ENCODE measurements around the gene NAGK. TPM values are rescaled to one million over a fixed set of nuclear protein-coding genes. Genes with fewer than 3 reads are reported as not detected.
A peak's percentile ranks its signal among the peaks of the same experiment; 100 is the strongest.
"Not testable (repeated sequence)": the region's sequence is repeated elsewhere in the genome, so short reads cannot be mapped to it uniquely, and the experiment has no call there.

Gene NAGK
- polyA plus RNA-seq, 3 donors, result 80.8 to 84.3 (median 81.2) TPM

- DNase-seq (ENCODE audit: low read depth in 3 of 3, low spot score in 2 of 3), result peak in 1 of 3 donors; percentile 27
These were observed 756 bp upstream of the NAGK start for GRCh38 chr2:71067567-71068217.

- no peak for DNase-seq (ENCODE audit: low read depth in 3 of 3, low spot score in 2 of 3)
These were observed 928 bp downstream of the NAGK start for GRCh38 chr2:71069376-71069775.

- no peak for DNase-seq (ENCODE audit: low read depth in 3 of 3, low spot score in 2 of 3)
These were observed 2.0 kb downstream of the NAGK start for GRCh38 chr2:71070294-71071093.

GRCh38 chr2:71071681-71072398 lies 3.4 kb downstream of the NAGK start:
- DNase-seq (ENCODE audit: low read depth in 3 of 3, low spot score in 2 of 3), result no peak

- no peak for DNase-seq (ENCODE audit: low read depth in 3 of 3, low spot score in 2 of 3)
These were observed 4.0 kb downstream of the NAGK start for GRCh38 chr2:71072492-71072891.

- DNase-seq (ENCODE audit: low read depth in 3 of 3, low spot score in 2 of 3), result no peak
These were observed 5.0 kb downstream of the NAGK start for GRCh38 chr2:71073475-71073874.

- no peak for DNase-seq (ENCODE audit: low read depth in 3 of 3, low spot score in 2 of 3)
These were observed 6.5 kb downstream of the NAGK start for GRCh38 chr2:71074893-71075395.

- no peak for DNase-seq (ENCODE audit: low read depth in 3 of 3, low spot score in 2 of 3)
These were observed 10.2 kb downstream of the NAGK start for GRCh38 chr2:71078624-71079023.

- DNase-seq (ENCODE audit: low read depth in 3 of 3, low spot score in 2 of 3), result no peak
These were observed 14.2 kb downstream of the NAGK start for GRCh38 chr2:71082402-71083252.

- not testable (repeated sequence) for DNase-seq (ENCODE audit: low read depth in 3 of 3, low spot score in 2 of 3)
These were observed 14.8 kb downstream of the NAGK start for GRCh38 chr2:71083297-71083696.

GRCh38 chr2:71083752-71084312 lies 15.4 kb downstream of the NAGK start:
- DNase-seq (ENCODE audit: low read depth in 3 of 3, low spot score in 2 of 3), result not testable (repeated sequence)

GRCh38 chr2:71085325-71086003 lies 17.0 kb downstream of the NAGK start:
- DNase-seq (ENCODE audit: low read depth in 3 of 3, low spot score in 2 of 3), result not testable (repeated sequence)

- DNase-seq (ENCODE audit: low read depth in 3 of 3, low spot score in 2 of 3), result not testable (repeated sequence)
These were observed 21.0 kb downstream of the NAGK start for GRCh38 chr2:71089475-71089874.

- not testable (repeated sequence) for DNase-seq (ENCODE audit: low read depth in 3 of 3, low spot score in 2 of 3)
These were observed 23.4 kb downstream of the NAGK start for GRCh38 chr2:71091808-71092207.

- not testable (repeated sequence) for DNase-seq (ENCODE audit: low read depth in 3 of 3, low spot score in 2 of 3)
These were observed 24.2 kb downstream of the NAGK start for GRCh38 chr2:71092491-71093260.

- DNase-seq (ENCODE audit: low read depth in 3 of 3, low spot score in 2 of 3), result no peak
These were observed 31.9 kb downstream of the NAGK start for GRCh38 chr2:71100195-71100964.

- no peak for DNase-seq (ENCODE audit: low read depth in 3 of 3, low spot score in 2 of 3)
These were observed 33.2 kb downstream of the NAGK start for GRCh38 chr2:71101656-71102055.
